Fibroblast of mammary gland (primary cell): Measurements from ENCODE around the gene LYVE1.

Experiments
- DNase-seq: peaks from one replicate; pipeline ENCODE4 v3.0.0-alpha.2; 2010; ENCODE audit warnings: low read depth
- H3K4me3 ChIP-seq: 2 replicates; pipeline ENCODE4 v1.5.1; 2011; ENCODE audit warnings: low read depth, mild to moderate bottlenecking, low read length, moderate library complexity; ENCODE audit not compliant: control insufficient read depth
- CTCF ChIP-seq: conservative IDR thresholded peaks from 2 replicates; pipeline ENCODE4 v1.5.1; 2011; ENCODE audit warnings: low read depth, low read length, inconsistent platforms; ENCODE audit not compliant: control insufficient read depth, insufficient read depth

The LYVE1 gene

GRCh38 chr11:10534316-10534715, 34.1 kb downstream of the LYVE1 start:
- TF ChIP-seq CTCF: no peak
- no peak overlapping the region for H3K4me3 ChIP-seq
- no peak for DNase-seq

GRCh38 chr11:10533323-10533722, 35.1 kb downstream of the LYVE1 start:
- TF ChIP-seq CTCF: no peak
- no peak for DNase-seq

GRCh38 chr11:10532526-10532925, 35.9 kb downstream of the LYVE1 start:
- TF ChIP-seq CTCF: no peak
- DNase-seq: no peak
- H3K4me3 ChIP-seq: no peak overlapping the region

More at GRCh38 chr11:10533323-10533722, 35.1 kb downstream of the LYVE1 start:
- H3K4me3 ChIP-seq: no peak overlapping the region

GRCh38 chr11:10529279-10529678, 39.2 kb downstream of the LYVE1 start:
- H3K4me3 ChIP-seq: no peak overlapping the region
- no peak for TF ChIP-seq CTCF
- DNase-seq: no peak

- DNase-seq: no peak
- TF ChIP-seq CTCF: no peak
- no peak overlapping the region for H3K4me3 ChIP-seq
Observed at GRCh38 chr11:10528121-10528520, 40.3 kb downstream of the LYVE1 start.

- peak; percentile 34 for DNase-seq
- no peak overlapping the region for H3K4me3 ChIP-seq
- no peak for TF ChIP-seq CTCF
Observed at GRCh38 chr11:10526974-10527918, 41.2 kb downstream of the LYVE1 start.
